ENCODE results near the gene CDK5. TPM values are rescaled to one million over a fixed set of nuclear protein-coding genes. Genes with fewer than 3 reads are reported as not detected.

CDK5 gene
- total and polyA plus RNA-seq, 10 of the 15 experiments (the other 5 are each of a cell fraction or from before 2014, with no cell fraction given): 1.5 to 33.4 (median 21.6) TPM

DNA sequence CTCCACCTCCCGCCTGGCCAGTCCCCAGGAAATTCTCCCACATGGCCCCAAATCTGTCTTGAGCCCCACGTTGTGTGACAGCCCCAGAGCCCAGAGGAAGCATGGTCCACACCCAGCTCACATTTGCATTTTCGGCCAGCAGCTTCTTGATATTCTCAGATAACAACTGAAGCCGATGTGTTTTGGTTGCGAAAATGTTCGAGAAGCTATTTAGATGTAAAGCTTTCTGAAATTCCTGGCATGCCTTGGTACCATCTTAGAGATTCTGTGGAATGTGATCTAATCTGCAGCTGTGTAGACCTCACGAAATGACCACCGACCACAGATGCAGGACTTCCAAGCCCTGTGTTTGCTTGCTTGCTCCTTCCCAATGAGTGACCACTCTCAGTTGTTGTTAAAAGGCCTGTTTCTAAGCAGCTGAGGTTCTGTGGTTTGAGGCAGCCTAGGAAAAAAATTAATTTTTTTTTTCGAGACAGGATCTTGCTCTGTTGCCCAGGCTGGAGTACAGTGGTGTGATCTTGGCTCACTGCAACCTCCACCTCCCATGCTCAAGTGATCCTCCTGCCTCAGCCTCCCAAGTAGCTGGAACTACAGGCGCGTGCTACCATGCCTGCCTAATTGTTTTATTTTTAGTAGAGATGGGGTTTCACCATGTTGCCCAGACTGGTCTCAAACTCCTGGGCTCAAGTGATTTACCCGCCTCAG lies 10.5 kb upstream of the CDK5 start:
- Histone ChIP-seq H3K9ac (ENCODE audit: control insufficient read depth, insufficient read depth, low read length) (no peak overlapping the region), H3K4me2 (ENCODE audit: control insufficient read depth, insufficient read depth) (no peak overlapping the region), H3K9me3 (replicated peaks; ENCODE audit: control insufficient read depth, insufficient read depth, low read length) (no peaks in the 10 kb centered on the region), H2AFZ (ENCODE audit: control insufficient read depth, low read depth, low read length) (no peak overlapping the region), H3K27me3 (replicated peaks in 1 of 2; ENCODE audit: control insufficient read depth in 2 of 2, insufficient read depth in 2 of 2, low read length in 1 of 2) (no peaks in the 10 kb centered on the region), H3K4me1 (ENCODE audit: control insufficient read depth, insufficient read depth, low read length) (no peaks in the 10 kb centered on the region), H3K4me3 (no peak overlapping the region), H3K79me2 (ENCODE audit: control insufficient read depth, insufficient read depth, low read length) (no peaks in the 10 kb centered on the region), H3K27ac (ENCODE audit: control insufficient read depth, insufficient read depth) (no peak overlapping the region), H3K36me3 (ENCODE audit: control insufficient read depth in 2 of 2, insufficient read depth in 2 of 2, low read length in 1 of 2) (peaks cover 11 to 27% of the 10 kb centered on the region in 2 experiments; a peak in 3 of 4 replicates), H4K20me1 (ENCODE audit: control insufficient read depth, insufficient read depth) (no peaks in the 10 kb centered on the region)
- CTCF ChIA-PET: interaction anchor here (1.1 to 1.4 kb wide), 3 partner anchors 17 to 41 kb away, joined by 3 to 7 read pairs (median 4); no protein-coding TSS in a partner anchor
- in situ Hi-C loops (cut with MboI) (no loop called here), intact Hi-C loops (cut with micrococcal nuclease; ENCODE audit: unreplicated experiment) (no loop called here)
- SMC1A ChIA-PET (ENCODE audit: uncharacterized antibody, unreplicated experiment): interaction anchor here (0.8 to 1.2 kb wide), 2 partner anchors 12 to 40 kb away, joined by 3 read pairs; partner anchors contain the start of gene FASTK
- WGBS (ENCODE audit: insufficient coverage, insufficient replicate concordance, low lambda C conversion rate, missing lambda C conversion rate): 78% methylated on average over 11 of the region's 12 CpGs
- TF ChIP-seq KLF5 (IDR thresholded peaks at IDR 0.05; ENCODE audit: partially characterized antibody) (no peak), RBBP5 (conservative IDR thresholded peaks at IDR 0.05) (no peak), SPI1 (IDR thresholded peaks at IDR 0.05; ENCODE audit: borderline replicate concordance, insufficient read depth, low read depth, low read length) (no peak), IKZF1 (conservative IDR thresholded peaks at IDR 0.05) (no peak), TAF1 (IDR thresholded peaks at IDR 0.05; ENCODE audit: borderline replicate concordance, low read depth, low read length) (no peak), KDM1A (IDR thresholded peaks at IDR 0.05; ENCODE audit: borderline replicate concordance) (no peak)
- TF ChIP-seq, protein P1, sequence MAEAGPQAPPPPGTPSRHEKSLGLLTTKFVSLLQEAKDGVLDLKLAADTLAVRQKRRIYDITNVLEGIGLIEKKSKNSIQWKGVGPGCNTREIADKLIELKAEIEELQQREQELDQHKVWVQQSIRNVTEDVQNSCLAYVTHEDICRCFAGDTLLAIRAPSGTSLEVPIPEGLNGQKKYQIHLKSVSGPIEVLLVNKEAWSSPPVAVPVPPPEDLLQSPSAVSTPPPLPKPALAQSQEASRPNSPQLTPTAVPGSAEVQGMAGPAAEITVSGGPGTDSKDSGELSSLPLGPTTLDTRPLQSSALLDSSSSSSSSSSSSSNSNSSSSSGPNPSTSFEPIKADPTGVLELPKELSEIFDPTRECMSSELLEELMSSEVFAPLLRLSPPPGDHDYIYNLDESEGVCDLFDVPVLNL (IDR thresholded peaks at IDR 0.05; ENCODE audit: low read depth, low read length): no peak
- ATAC-seq: no peak
- POLR2A ChIA-PET: no interaction called here
- no peak for FAIRE-seq
- BruUV-seq (replicated peaks): no TSS peak
- RAD21 ChIA-PET (ENCODE audit: unreplicated experiment): no interaction called here
- DNase-seq (ENCODE audit: low read depth, low spot score): no peak
